ENCODE results near the gene MYDGF.
"Not testable (repeated sequence)": the region's sequence is repeated elsewhere in the genome, so short reads cannot be mapped to it uniquely, and the experiment has no call there.

The MYDGF gene

DNA sequence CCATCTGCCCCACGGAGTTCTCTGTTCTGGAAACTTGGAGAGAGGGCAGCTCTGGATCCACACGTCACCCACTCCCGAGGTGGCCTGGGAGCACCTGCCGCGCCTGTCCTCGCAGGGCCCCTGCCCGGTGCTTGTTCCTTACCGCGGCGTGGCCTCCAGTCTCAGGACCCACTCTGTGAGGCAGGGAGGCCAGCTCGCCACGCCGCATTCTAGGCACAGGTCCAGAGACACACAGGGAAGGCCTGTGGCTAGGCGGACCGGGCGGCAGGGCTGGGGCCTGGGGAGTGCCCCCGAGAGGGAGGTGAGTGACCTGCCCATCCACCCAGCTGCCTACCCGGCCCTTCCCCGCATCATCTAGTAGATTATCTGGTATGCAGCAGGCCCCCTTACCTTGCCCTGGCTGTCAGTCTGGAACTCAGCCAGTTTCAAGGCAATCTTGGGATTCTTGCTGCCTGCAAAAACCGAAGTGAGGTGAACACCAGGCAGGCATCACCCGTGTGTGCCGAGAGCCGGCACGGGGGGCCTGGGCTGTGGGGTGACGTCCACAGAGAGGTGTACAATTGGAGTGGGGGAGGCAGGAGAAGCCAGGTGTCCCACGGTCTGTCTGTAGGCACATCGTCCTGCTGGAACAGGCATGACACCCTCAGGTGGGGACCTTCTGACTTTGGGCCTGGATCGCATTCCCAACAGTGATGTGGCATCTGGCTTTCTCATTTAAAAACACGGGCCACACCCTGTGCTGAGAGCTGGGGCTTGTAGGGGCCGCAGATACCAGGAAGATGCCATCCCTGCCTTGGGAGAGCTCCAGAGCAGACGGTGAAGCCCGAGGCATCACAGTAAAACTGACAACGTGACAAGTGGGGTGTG lies 29.9 kb upstream of the MYDGF start:
- no peak for DNase-seq

DNA sequence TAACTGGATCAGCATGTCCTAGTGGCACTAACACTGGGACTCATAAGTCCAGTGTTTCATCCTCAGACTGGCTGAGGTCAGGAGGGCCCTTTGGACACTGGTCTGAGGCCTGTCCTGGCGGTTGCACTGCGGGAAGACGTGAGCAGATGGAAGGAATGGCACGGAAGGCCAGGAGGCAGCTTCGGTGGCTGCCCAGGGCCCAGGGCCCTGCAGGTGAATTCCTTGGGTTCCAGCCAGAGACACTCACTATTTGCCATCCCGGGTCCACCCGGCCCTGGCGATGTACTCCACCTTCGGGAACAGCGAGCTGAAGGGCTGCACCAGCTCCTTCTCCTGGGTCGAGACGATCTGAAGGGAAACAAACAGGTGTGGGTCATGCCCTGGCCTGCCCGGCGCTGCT lies 27.2 kb upstream of the MYDGF start:
- no peak for DNase-seq

DNA sequence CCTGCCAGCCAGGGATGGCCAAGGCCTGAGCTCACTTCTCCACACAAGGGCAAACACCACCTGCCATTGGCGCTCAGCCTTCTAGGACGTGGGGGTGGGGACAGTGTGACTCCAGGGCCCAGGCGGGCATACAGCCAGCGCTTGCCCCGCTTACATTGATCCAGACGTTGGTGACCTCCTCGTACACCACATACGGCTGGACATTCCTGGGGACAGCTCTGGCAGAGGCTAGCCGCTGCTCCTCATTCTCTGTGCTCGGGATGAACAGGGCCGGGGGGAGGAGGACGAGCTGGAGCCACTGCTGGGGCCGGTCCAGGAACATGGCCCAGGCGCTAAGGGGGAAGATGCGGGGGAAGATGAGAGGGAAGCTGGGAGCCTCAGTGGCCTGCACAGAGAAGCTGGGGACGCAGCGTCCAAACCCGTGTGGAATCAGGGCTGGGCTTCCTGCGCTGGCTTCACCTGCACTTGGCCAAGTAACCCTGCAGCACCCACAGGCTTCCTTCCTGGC lies 25.1 kb upstream of the MYDGF start:
- no peak for DNase-seq

DNA sequence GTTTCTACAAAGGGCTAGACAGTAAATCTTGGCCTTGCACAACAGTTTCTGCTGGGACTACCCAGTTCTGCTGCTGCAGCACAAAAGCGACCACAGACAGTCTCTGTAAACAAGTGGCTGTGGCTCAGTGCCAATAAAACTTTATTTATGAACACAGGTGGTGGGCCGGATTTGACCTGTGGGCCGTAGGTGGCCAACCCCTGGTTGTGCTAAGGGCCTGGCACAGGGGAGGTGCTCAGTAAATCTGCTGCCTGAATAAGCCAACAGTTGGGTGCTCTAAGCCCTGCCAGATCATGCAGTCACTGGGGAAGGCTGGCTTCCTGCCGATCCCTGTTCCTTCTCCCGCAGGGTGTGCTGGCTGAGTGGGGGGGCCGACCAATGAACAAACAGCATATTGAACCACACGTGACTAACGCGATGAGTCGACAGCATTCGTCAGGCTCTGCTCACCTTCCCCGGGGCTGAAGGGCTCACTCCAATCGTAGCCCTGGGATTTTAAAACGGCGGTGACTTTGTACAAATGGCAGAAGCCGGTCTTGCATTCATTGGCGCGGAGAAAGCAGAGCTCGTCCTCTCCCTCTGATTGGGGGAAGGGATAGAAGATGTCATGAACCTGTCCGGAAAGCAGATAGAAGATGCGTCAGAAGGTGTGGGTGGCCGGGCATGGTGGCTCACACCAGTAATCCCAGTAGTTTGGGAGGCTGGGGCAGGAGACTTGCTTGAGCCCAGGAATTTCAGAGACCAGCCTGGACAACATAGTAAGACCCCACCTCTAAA lies 24.3 kb upstream of the MYDGF start:
- no peak for DNase-seq

DNA sequence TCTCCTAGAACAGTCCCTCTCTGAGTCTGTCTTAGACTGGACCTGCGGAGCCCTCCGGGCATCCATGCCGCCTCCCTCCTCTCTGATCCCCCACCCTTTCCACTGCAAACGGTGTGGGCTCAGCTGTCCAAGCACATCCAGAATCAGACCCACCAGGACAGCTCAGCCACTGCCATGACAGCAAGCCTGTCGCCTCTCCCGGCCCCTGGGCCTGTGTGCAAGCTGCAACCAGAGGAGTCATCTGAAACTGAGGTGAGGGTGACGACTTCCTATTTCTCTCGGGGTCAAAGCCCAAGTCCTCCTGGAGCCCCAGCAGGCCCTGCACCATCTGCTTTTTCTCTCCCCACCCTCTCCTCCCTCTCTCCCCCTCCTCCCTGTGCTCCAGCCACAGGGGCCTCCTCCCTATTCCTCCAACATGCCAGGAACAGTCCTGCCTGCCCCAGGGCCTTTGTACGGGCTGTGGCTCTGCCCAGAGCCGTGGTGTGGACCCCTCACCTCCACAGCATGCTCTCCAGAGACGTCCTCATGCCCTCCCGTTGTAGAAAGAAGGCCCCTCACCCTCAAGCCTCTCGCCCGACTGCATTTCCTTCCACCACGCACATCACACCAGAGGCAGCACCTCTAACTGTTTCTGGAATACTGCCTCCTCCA lies 23.5 kb upstream of the MYDGF start:
- DNase-seq: no peak

DNA sequence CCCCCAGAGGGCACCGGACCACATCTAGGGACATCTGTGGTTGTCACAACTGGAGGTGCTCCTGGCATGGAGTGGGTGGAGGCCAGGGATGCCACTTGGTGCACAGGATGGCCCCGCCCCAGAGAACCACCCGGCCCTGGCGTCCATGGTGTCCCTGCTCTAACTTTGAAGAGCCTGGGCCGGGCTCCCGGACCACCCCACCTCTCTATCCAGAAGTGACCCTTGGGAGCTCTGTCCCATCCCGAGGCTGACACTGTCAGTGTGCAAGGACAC lies 22.9 kb upstream of the MYDGF start:
- no peak for DNase-seq

DNA sequence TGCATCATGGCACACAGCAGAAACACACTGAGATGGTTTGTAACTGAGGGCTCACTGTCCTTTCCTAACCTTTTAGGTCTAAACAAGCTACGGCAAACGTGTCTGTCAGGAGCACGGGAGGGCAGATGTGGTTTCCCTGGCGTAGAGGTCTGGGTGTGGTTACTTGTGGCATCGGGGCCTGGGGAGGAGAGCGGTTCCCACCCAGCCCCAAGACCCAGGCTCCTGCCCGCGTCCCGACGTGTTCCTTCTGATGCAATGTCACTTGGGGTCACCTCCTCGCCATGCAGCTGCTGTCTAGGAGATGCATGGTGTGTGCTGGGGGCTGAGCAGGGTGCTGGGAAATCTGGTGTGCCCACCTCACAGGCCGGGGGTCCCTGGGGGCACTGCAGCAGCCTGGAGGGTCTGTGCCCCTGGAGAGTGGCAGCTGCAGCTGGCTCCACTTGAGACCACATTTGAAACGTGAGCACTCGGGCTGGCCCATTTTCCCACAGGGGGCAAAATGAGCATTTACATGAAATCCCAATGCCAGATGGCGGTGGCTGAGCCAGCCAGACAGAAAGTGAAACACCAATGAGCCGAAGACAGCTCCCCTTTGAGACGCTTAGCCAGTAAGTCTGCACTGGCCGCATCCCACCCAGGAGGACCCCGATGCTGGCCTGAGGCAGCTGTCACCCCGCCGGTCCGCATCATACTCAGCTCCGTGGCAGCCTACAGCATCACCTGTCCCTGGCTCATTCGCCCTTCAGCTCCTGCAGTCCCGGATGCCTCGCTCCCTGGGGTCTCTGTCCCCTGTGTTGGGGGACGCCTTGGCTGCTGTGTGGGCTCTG lies 22.3 kb upstream of the MYDGF start:
- no peak for DNase-seq

DNA sequence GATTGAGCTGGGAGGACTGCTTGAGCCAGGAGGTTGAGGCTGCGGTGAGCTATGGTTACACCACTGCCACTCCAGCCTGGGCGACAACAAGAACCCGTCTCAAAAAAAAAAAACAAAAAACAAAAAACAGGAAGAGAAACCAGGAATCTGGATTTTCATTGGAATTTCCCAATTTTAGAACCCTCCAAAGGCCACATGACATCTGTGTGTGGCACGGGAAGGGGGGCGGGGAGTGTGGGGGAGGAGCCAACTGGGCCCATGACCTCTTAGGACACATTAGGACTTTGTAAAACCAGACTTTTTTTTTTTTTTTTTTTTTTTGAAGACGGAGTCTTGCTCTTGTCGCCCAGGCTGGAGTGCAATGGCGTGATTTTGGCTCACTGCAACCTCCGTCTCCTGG lies 21.2 kb upstream of the MYDGF start:
- no peak for DNase-seq

DNA sequence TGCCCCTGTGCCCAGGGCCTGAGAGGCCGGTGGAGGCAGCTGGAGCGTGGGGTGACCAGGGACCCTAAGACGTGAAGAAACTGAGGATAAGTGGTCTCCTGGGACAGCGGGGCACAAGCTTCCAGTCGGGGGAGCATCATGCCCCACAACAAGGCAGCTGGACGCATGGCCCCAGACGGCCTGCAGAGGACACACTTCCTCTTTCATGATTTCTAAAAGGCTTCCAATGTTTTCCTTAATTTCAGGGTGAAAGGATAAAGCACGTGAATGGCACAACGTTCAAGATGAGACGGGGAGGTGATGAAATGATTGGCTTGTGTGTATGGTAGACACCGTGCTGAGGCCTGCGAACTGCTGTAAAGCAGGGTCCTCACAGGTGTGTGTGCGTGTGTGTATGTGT lies 20.2 kb upstream of the MYDGF start:
- no peak for DNase-seq

DNA sequence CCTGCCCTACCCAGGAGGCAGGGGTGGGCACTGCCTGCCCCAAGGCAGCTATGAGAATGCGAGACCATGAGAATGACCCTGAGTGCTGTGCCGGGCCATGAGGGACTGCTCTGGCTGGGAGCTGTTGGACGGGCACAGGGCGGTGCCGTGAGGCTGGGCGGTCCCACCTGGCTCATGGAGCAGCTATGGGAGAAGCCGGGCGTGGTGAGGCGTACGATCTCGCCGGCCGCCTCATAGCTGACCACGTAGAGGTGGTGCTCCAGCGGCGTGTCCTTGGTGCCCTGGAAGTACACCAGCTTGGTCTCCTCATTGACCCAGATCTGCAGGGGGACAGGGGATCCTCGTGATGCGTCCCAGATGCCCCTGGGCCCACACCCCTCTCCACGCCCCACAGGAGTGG lies 19.3 kb upstream of the MYDGF start:
- no peak for DNase-seq

DNA sequence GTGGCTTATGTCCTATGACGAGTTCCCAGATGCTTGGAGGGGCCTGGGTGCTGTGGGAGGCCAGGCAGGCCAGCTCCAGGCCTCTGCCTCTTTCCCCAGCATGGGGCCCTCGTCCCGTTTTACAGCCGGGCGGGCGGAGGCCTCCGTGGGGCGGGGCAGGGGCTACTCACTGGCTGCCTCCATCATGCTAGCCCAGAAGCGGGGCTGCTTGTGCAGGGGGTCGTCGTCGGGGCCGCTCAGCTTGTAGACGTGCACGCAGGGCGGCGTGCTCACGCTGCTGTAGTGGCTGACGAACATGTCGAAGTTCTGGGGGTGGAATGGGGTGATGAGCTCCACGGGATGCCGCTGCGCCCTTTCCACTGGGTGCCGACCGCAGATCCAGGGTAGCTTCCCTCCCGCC lies 18.4 kb upstream of the MYDGF start:
- no peak for DNase-seq

DNA sequence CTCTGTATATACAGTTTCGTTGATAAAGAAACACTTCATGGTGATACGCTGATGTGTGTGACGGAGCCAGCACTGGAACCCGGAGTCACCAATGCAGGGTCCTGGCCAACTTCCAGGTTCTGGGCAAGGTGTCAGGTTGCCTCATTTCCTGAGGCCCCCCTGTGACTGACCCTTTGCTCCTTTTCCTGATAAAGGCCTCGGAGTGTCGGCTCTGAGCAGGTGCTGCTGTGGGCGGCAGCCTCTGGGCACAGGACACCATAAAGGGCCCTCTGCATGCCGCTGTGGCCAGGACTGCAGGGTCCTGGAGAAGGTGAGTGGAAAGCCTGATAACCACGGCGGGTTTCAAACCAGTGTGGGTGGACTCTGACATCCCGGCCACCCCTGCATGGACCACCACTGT lies 17.3 kb upstream of the MYDGF start:
- DNase-seq: no peak

DNA sequence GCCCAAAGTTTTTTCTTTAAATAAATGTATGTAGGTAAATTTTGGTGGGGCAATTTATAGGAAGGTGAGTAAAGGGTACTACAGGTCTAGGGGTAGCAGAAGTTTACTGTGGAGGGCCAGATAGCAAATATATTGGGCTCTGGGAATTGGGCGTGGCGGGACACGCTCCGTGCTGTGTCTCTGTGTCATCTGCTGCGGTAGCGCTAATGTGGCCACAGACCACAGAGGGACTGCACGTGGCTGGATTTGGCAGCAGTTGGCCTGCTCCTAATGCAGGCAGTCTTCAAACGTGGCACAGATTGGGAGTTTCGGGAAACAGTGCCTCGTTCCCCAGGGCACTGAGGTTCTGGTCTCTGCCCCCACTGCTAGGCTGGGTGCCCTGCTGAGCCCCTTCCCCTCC lies 16.6 kb upstream of the MYDGF start:
- DNase-seq: no peak

DNA sequence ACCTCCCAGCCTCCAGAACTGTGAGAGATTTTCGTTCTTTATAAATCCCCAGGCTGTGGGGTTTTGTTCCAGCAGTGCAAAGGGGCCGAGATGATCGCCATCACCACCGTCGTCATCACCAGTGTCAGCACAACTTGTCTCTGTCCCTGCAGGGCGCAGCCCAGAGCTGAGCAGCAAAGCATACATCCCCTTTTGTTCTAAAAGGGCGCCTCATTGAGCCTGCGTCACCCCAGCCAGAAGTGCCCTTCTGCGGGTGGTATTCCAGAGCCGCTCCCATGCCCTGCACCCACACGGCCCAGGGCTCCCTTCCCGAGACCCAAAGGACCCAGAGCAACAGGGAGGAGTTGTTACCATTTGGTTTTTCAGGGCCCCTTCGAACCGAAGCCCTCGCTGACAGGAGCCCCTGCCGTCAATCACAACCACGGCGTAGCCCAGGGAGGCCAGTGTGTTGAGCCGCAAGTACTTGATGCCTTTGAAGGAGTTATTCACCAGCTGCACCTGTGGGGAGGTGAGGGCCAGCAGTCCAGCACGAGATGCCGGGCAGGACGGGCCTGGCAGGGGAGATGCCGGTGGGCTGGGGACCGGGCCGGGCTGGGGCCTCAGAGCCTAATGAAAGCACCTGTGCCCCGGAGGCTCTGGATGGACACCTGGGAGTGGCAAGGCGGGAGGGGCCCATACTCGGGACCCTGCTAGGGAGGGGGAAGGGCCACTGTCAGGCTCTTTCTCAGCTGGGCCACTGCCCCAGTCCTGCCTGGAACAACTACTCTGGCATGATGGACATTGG lies 14.4 kb upstream of the MYDGF start:
- no peak for DNase-seq

DNA sequence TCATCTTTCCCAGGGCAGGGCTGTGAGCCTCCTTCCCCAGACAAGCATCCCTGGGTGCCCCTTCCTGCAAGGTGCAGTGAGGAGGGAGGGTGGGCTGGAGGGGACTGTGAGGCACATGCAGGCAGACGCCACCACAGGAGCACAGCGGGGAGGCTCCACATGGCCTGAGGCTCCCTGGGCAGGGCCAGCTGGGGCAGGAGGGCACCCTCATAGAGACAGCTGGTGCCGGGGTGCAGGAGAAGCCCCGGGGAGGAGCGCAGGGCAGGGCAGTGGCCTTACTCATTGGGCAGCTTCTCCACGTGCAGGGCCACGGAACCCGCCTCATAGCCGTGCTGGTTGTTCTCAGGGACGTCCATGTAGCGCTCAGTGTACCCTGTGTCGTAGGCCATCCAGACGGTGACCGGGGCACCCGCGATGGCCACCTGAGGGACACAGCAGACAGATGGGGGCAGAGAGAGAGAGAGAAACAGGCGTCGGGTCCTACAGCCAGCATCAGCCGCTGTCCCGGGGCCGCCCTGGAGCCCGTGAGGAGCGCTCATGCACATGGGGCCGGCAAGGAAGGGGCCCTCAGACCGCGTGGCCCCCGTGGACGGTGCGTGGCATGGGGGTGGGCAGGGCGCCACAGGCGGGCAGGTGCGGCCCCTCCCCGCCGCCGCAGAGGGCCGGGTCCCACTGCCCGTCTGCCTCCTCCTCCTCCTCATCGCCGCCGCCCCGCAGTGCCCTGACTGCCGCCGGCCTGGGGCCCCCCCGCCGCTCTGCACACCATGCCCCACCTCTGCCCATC lies 12.5 kb upstream of the MYDGF start:
- no peak for DNase-seq

DNA sequence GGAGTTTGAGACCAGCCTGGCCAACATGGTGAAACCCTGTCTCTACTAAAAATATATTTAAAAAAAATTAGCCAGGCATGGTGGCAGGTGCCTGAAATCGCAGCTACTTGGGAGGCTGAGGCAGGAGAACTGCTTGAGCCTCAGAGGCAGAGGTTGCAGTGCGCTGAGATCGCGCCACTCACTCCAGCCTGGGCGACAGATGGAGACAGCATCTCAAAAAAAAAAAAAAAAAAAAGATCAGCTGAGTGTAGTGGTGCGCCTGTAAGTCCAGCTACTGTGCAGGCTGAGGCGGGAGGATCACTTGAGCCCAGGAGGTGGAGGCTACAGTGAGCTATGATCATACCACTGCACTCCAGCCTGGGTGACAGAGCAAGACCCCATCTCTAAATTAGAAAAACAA lies 9.9 kb upstream of the MYDGF start:
- DNase-seq: not testable (repeated sequence)

DNA sequence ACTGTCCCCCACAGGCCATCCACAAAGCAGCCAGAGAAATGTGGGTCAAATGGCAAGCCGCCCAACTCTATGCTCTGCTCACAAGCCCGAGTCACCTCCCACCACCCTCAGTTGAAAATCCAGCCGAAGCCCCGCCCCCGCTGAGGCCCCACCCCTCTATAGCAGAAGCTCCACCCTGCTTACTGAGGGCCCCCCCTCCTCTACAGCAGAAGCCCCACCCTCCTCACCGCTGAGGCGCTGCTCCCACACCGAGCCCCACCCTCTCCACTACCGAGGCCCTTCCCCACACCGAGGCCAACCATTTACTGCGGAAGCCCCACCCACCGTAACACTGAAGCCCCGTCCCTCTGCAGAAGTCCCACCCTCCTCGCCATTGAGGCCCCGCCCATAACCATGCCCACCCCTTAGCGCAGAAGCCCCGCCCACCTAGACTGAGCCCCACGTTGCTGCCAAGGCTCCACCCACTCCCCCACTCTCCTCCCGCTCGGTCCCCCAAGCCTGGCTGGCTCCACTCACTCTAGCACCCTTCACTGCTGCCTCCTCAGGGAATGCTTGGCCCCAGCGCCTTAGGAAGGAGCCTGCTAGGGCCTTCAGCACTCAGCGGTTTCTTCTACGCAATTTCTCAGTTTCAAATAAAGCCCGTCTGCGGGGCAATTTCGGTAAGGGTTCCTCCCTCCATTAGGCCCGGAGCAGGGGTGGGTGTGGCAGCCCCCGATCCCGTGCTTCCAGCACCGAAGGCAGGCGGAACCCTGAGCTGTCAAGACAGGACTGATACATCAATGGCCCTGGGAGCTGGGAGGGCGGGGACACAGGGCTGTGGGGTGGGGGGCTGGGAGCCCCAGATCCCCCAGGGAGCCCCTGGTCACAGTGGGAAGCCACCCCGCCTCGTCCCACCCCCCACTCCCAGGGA lies 9.0 kb upstream of the MYDGF start:
- DNase-seq: no peak

DNA sequence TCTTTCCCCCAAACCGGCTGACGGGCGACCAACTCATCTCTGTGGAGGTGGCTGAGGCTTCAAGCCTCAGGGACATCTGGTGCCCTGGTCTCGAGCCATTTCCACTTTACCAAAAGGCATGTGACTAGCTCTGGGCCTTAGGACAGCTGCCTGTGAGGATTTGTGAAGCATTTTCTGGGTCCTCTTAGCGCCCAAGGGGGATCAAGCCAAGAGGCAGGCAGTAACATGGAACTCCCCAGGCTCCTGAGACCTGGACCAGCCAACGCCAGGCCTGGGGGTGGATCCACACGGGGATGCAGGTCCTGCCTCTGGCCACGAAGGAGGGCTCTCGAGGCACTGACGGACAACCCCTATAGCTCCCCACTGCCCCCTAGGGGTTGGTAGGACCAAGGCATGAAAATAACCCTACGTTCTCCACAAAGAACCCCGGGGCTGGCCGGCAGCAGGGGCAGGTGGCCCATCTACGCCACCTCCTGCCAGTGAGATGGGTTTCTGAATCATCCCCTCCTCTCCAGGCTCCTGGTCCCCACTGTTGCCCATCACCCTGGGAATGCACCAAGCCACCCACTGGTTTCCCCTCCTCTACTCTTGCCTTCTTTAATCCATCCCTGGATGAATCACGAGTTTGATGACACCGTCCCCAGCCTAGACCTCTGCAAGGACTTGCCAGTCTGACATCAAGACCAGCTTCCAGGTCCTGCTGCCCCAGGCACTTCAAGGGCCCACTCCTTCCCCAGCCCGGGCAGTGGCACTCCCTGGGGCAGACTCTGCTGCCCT lies 7.0 kb upstream of the MYDGF start:
- DNase-seq: peak; percentile 14

DNA sequence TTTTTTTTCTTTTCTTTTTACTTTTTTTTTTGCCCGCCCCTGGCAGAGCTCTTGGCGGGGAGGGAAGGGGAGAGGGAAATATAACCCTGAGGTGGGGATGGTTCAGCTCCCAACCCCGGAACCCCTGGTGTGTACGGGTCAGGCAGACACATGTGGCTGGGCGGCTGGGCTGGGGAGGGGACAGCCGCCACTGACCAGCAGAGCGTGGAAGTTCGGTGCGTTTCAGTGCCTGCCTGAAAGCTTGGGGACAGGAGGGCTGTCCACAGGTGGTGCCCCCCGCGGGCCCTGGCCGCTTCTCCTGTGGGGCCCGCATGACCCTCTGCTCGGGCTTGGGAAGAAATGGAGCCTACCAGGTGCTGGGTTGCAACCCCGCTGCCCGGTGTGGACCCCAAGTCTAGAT lies 5.2 kb upstream of the MYDGF start:
- DNase-seq: no peak

All from NCI-H510A treated with DMSO at 0.1 percent for 48 hours (cell line).